Measurements from ENCODE around the gene HLA-DRB5. TPM values are rescaled to one million over a fixed set of nuclear protein-coding genes. Genes with fewer than 3 reads are reported as not detected.

Gene HLA-DRB5
- total and polyA plus RNA-seq, 2 donors (not counting 1 experiment from before 2014, with no cell fraction given) = 23.8 to 174 TPM

GRCh38 chr6:32553037-32553742, 23.1 kb upstream of the HLA-DRB5 start:
- Histone ChIP-seq H3K36me3 (replicated peaks in 1 of 2; ENCODE audit: control extremely low read depth in 1 of 2, control insufficient read depth in 1 of 2, extremely low read depth in 1 of 2, insufficient read depth in 2 of 2, low read length in 1 of 2) (peaks cover 0 to 5% of the 10 kb centered on the region in 2 experiments), H2AFZ (ENCODE audit: insufficient read depth, low read depth, low read length, poor library complexity, severe bottlenecking) (no peak overlapping the region), H3K4me2 (replicated peaks; ENCODE audit: low read depth, low read length, poor library complexity, severe bottlenecking) (no peak overlapping the region), H3K9me3 (ENCODE audit: control extremely low read depth in 1 of 3, control insufficient read depth in 2 of 3, insufficient read depth in 1 of 3, low read length in 2 of 3) (no peaks in the 10 kb centered on the region), H3K79me2 (ENCODE audit: control insufficient read depth, insufficient read depth, low read length) (no peaks in the 10 kb centered on the region), H3K4me1 (ENCODE audit: control insufficient read depth in 2 of 2, insufficient read depth in 2 of 2, low read length in 2 of 2) (peaks cover 0 to 5% of the 10 kb centered on the region in 2 donors), H3K27ac (ENCODE audit: low read length in 2 of 2) (peak overlapping the region in 1 of 2 donors; percentile 59), H3K9ac (ENCODE audit: low read length) (no peak overlapping the region), H4K20me1 (ENCODE audit: control insufficient read depth, insufficient read depth, low read length, poor library complexity, severe bottlenecking) (no peaks in the 10 kb centered on the region), H3K27me3 (replicated peaks in 1 of 4; ENCODE audit: control extremely low read depth in 1 of 4, control insufficient read depth in 3 of 4, insufficient read depth in 4 of 4, low read length in 3 of 4) (no peaks in the 10 kb centered on the region), H3K4me3 (ENCODE audit: control extremely low read depth in 1 of 5, extremely low read depth in 1 of 5, insufficient read depth in 1 of 5, low read depth in 2 of 5, low read length in 4 of 5) (no peak overlapping the region)
- TF ChIP-seq CTCF (IDR thresholded peaks at IDR 0.05) (no peak), EZH2 (IDR thresholded peaks at IDR 0.05; ENCODE audit: borderline replicate concordance, insufficient read depth, low read depth, low read length, poor library complexity, severe bottlenecking) (no peak)
- Mint-ChIP-seq H3K4me3 (no peak overlapping the region), H3K27me3 (no peaks in the 10 kb centered on the region), H3K27ac (peak overlapping the region; percentile 59), H3K9me3 (ENCODE audit: insufficient read depth) (no peaks in the 10 kb centered on the region), H3K4me1 (peaks cover 15% of the 10 kb centered on the region)
- ChIA-PET POLR2A (no interaction called here), CTCF (interaction anchor here (0.8 kb wide), 1 partner anchor 108 kb away, joined by 3 read pairs; no protein-coding TSS in a partner anchor)
- WGBS (ENCODE audit: insufficient coverage) = 67% methylated on average over 2 of the region's 5 CpGs
- DNase-seq = peak; percentile 34
- intact Hi-C loops (cut with micrococcal nuclease) = no loop called here
- ATAC-seq (ENCODE audit: low read depth) = no peak

- H3K27me3 ChIP-seq (replicated peaks in 1 of 4; ENCODE audit: control extremely low read depth in 1 of 4, control insufficient read depth in 3 of 4, insufficient read depth in 4 of 4, low read length in 3 of 4) = no peaks in the 10 kb centered on the region
- H3K27ac ChIP-seq (ENCODE audit: low read length in 2 of 2) = no peak overlapping the region
- DNase-seq (no peak), ATAC-seq (ENCODE audit: low read depth) (no peak)
- intact Hi-C loops (cut with micrococcal nuclease) = no loop called here
- Mint-ChIP-seq H3K27ac (no peak overlapping the region), H3K9me3 (ENCODE audit: insufficient read depth) (no peaks in the 10 kb centered on the region), H3K4me1 (peaks cover 12% of the 10 kb centered on the region), H3K4me3 (no peak overlapping the region), H3K27me3 (no peaks in the 10 kb centered on the region)
- H3K4me3 ChIP-seq (ENCODE audit: control extremely low read depth in 1 of 5, extremely low read depth in 1 of 5, insufficient read depth in 1 of 5, low read depth in 2 of 5, low read length in 4 of 5) = no peak overlapping the region
- POLR2A ChIA-PET = no interaction called here
- CTCF ChIA-PET = no interaction called here
- no peaks in the 10 kb centered on the region for H3K79me2 ChIP-seq (ENCODE audit: control insufficient read depth, insufficient read depth, low read length)
- no peak overlapping the region for H3K9ac ChIP-seq (ENCODE audit: low read length)
- no peaks in the 10 kb centered on the region for H4K20me1 ChIP-seq (ENCODE audit: control insufficient read depth, insufficient read depth, low read length, poor library complexity, severe bottlenecking)
- H3K36me3 ChIP-seq (replicated peaks in 1 of 2; ENCODE audit: control extremely low read depth in 1 of 2, control insufficient read depth in 1 of 2, extremely low read depth in 1 of 2, insufficient read depth in 2 of 2, low read length in 1 of 2) = peaks cover 0 to 5% of the 10 kb centered on the region in 2 experiments
- H3K4me1 ChIP-seq (ENCODE audit: control insufficient read depth in 2 of 2, insufficient read depth in 2 of 2, low read length in 2 of 2) = peaks cover 0 to 5% of the 10 kb centered on the region in 2 donors
- no peak overlapping the region for H3K4me2 ChIP-seq (replicated peaks; ENCODE audit: low read depth, low read length, poor library complexity, severe bottlenecking)
- H2AFZ ChIP-seq (ENCODE audit: insufficient read depth, low read depth, low read length, poor library complexity, severe bottlenecking) = no peak overlapping the region
- WGBS (ENCODE audit: insufficient coverage) = 100% methylated on average over 1 of the region's 5 CpGs
- TF ChIP-seq CTCF (IDR thresholded peaks at IDR 0.05) (no peak), EZH2 (IDR thresholded peaks at IDR 0.05; ENCODE audit: borderline replicate concordance, insufficient read depth, low read depth, low read length, poor library complexity, severe bottlenecking) (no peak)
- H3K9me3 ChIP-seq (ENCODE audit: control extremely low read depth in 1 of 3, control insufficient read depth in 2 of 3, insufficient read depth in 1 of 3, low read length in 2 of 3) = no peaks in the 10 kb centered on the region
Measured at GRCh38 chr6:32551410-32551809, 21.3 kb upstream of the HLA-DRB5 start.

All from B cell (primary cell).